Measurements from ENCODE around the gene PDE3B. TPM values are rescaled to one million over a fixed set of nuclear protein-coding genes. Genes with fewer than 3 reads are reported as not detected.
A peak's percentile ranks its signal among the peaks of the same experiment; 100 is the strongest.

Gene PDE3B
- total and polyA plus RNA-seq, 9 of the 15 experiments (the other 6 are each of a cell fraction or from before 2014, with no cell fraction given) = 2.3 to 22.5 (median 12.2) TPM

- no peak for TF ChIP-seq HMGXB4 (CRISPR knock-in tag; IDR thresholded peaks at IDR 0.05)
- no peak for TF ChIP-seq BCLAF1 (IDR thresholded peaks at IDR 0.05; ENCODE audit: borderline replicate concordance in 1 of 2, control insufficient read depth in 1 of 2, low read depth in 2 of 2, low read length in 1 of 2)
- peak; percentile 48; the same call in 1 of the 2 replicates for TF ChIP-seq ZNF24 (IDR thresholded peaks at IDR 0.05)
- no peak for TF ChIP-seq FOXM1 (IDR thresholded peaks at IDR 0.05; ENCODE audit: low read depth)
- TF ChIP-seq FOXM1 (CRISPR knock-in tag; IDR thresholded peaks at IDR 0.05; ENCODE audit: low read depth) = no peak
- peak; percentile 93 for TF ChIP-seq ZNF592 (IDR thresholded peaks at IDR 0.05)
- TF ChIP-seq ZEB2 (IDR thresholded peaks at IDR 0.05) = peak; percentile 49; the same call in 1 of the 2 replicates
- no peak for TF ChIP-seq TBP (optimal IDR thresholded peaks at IDR 0.05; ENCODE audit: low read depth, low read length)
- 0 out of 2 replicates have a peak, but pooled peaks have one; percentile 26 for TF ChIP-seq TOE1 (IDR thresholded peaks at IDR 0.05; ENCODE audit: borderline replicate concordance)
- no peak for TF ChIP-seq TOE1 (CRISPR knock-in tag; IDR thresholded peaks at IDR 0.05; ENCODE audit: borderline replicate concordance, low read depth)
- no peak for TF ChIP-seq POLR3A (IDR thresholded peaks at IDR 0.05; ENCODE audit: borderline replicate concordance, extremely low read depth, insufficient read depth, insufficient read length)
- no peak for TF ChIP-seq YBX1 (IDR thresholded peaks at IDR 0.05)
- TF ChIP-seq TFAP4 (CRISPR knock-in tag; IDR thresholded peaks at IDR 0.05; ENCODE audit: borderline replicate concordance) = peak; percentile 31; the same call in 1 of the 2 replicates
- no peak for TF ChIP-seq CBX5 (IDR thresholded peaks at IDR 0.05; ENCODE audit: borderline replicate concordance, low read depth)
- TF ChIP-seq BHLHE40 (IDR thresholded peaks at IDR 0.05; ENCODE audit: low read length) = 0 out of 2 replicates have a peak, but pooled peaks have one; percentile 15
- 0 out of 2 replicates have a peak, but pooled peaks have one; percentile 27 for TF ChIP-seq ZNF354B (CRISPR knock-in tag; IDR thresholded peaks at IDR 0.05)
These were observed 251.3 kb downstream of the PDE3B start (continued) for GRCh38 chr11:14894657-14895598.

All from K562 (cell line).